HG03108 (cell line): ENCODE measurements around the gene PCDHGC4.
A peak's percentile ranks its signal among the peaks of the same experiment; 100 is the strongest.

Experiments used
- ATAC-seq: cut with Tn5 transposase; IDR thresholded peaks from one replicate; pipeline ENCODE4 v1.9.1; 2021; ENCODE audit warnings: moderate library complexity; ENCODE audit not compliant: unreplicated experiment

Gene PCDHGC4

DNA sequence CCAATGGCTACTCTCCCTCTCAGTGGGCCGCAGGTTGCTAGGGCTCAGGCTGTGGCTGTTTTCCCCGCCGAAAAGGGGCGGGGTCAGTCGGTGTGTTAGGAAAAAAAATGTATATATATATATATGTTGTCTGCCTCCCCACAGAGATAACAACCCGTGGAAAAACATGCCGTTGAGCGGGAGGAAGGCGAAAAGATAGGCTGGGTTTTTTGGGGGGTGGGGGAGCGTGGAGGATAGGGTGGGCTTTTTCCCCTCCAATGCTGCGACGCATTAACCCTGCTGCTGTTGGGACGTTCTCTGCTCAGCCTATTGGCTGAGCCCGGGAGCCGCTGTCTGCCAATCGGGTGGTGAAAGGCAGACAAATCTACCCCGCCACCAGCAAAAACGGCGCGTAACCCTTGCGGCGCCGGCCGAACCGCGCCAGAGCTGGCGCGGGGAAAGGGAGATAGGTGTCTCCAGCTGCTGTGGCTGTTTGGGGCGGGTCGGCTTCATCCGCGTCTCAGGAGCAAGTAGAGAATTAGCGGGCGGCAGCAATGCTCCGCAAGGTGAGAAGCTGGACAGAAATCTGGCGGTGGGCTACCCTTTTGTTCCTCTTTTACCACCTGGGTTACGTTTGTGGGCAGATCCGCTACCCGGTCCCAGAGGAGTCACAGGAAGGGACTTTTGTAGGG lies at the start of gene PCDHGC4:
Gene PCDHGC4, plus strand, starts transcription at position 390 of the 671 bp plus-strand sequence. Its CDS starts 144 bp downstream, at position 534.
- no peak for ATAC-seq

DNA sequence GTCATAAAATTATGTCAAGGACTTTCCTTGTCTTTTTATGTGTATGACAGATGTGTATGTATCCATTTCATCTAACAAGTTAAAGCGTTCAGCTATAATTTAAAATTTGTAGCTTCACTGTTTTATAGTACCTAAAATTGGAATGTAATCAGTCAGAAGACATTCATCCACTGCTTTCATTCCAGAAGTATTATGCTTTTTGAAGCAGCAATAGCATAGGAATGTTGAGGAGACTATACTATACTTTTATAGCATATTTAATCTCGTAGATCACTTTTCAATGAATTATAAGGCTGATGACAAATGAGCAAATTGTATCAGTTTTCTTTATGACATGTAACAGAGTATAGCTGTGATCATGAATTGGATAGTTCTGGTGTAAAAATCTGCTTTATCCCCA lies 47.6 kb upstream of the PCDHGC4 start:
- ATAC-seq: no peak

DNA sequence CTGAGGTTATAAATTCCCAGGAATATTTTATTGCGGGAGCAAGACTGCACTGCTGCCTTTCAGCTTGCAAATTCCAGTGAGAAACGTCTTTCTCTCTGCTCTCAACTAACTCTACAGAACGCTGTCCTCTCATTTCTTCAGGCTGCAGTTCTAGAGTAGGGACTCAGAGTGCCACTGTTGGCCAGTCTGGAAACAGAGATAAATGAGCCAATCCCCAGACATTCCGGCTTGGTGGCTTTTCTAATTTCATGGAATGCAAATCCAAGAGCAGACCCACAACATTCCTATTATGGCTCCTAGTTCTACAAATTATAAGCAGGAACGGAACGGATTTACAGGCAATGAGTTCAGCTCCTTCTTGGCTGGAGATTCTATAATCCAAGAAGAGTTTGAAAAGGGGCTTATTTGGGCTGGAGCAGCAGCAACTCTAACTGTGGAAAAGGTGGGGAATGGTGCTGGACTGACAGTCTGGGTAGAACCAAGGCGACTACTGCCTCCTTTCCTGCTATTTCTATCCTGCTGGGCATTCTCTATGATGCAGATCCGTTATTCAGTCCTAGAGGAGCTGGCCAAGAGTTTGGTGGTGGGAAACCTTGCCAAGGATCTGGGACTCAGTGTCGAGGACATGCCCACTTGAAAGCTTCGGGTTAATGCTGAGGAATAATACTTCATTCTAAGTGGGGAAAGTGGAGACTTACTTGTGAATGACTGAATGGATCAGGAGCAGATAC lies 45.3 kb upstream of the PCDHGC4 start:
- no peak for ATAC-seq

DNA sequence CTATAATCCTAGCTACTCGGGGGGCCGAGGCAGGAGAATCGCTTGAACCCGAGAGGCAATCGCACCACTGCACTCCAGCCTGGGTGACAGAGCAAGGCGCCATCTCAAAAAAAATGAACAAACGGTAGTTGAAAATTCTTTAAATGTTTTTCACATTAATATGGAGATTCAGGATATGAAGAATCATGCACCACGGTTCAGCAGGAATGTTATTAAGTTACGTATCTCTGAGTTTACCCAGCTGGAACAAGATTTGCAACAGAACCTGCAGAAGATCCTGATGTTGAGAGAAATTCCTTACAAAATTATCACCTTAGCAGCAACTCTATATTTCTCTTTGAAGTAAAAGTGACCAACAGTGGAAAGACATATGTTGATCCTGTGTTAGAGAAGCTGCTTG lies 44.5 kb upstream of the PCDHGC4 start:
- no peak for ATAC-seq

DNA sequence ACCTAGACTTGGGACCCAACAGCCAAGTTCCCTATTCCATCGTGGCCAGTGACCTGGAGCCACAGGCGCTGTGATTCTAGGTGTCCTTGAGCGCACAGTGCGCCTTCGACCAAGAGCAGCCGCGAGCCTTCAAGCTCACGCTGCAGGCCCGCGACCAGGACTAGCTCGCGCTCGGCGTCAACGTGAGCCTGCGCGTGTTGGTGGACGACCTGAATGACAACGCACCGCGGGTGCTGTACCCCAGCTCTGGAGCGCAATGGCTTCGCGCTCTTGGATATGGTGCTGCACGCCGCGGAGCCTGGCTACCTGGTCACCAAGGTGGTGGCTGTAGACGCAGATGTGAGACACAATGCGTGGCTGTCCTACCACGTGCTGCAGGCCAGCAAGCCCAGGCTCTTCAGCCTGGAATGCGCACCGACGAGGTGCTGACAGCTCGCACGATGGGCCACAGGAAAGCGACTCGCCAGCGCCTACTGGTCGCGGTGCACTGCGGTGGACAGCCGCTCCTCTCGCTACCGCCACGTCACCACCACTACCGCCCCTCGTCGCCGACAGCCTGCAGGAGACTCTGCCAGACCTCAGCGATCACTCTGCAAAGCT lies 43.2 kb upstream of the PCDHGC4 start:
- ATAC-seq: no peak

DNA sequence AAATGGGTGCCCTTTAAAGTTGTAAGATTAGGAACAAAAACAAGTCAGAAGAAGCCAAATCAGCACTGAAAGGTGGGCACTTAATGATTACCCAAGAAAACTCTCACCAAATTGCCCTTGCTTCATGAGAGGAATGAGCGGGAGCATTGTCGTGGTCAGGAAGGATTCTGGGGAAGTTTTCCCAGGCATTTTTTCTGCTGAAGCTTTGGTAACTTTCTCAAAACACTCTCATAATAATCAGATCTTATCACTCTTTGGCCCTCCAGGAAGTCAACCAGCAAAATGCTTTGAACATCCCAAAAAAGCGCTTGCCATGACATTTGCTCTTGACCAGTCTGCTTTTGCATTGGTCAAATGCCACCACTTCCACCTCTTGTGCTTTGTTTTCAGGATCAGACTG lies 19.5 kb upstream of the PCDHGC4 start:
- no peak for ATAC-seq

DNA sequence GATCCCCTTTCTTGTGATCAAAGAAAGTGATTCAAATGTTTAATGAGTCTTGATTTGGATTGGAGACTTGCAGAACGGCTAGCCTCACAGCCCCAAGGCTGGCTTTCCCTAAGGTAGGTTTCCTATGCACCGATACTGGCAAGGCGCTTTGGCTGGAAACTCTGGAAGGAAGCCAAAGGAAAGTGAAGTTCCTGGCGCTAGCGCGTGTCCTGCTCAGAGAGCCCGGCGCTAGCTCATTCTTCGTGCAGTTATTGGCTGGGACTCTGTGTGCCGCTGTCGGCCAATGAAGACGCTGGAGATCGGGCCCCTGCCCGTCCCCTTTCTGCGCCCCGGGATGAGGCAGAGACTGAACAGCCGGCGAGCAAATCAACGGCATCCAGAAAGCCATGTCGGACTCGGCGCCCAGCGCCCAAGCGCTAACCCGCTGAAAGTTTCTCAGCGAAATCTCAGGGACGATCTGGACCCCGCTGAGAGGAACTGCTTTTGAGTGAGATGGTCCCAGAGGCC lies 9.2 kb upstream of the PCDHGC4 start, which contains the start of gene PCDHGC3:
Gene PCDHGC3, plus strand, starts transcription at position 342 of the 507 bp plus-strand sequence. Its CDS starts 151 bp downstream, at position 493.
- peak; percentile 98 for ATAC-seq

DNA sequence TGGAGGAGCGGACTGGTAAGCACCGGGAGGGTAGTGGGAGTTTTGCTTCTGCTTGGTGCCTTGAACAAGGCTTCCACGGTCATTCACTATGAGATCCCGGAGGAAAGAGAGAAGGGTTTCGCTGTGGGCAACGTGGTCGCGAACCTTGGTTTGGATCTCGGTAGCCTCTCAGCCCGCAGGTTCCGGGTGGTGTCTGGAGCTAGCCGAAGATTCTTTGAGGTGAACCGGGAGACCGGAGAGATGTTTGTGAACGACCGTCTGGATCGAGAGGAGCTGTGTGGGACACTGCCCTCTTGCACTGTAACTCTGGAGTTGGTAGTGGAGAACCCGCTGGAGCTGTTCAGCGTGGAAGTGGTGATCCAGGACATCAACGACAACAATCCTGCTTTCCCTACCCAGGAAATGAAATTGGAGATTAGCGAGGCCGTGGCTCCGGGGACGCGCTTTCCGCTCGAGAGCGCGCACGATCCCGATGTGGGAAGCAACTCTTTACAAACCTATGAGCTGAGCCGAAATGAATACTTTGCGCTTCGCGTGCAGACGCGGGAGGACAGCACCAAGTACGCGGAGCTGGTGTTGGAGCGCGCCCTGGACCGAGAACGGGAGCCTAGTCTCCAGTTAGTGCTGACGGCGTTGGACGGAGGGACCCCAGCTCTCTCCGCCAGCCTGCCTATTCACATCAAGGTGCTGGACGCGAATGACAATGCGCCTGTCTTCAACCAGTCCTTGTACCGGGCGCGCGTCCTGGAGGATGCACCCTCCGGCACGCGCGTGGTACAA lies 8.5 kb upstream of the PCDHGC4 start:
- ATAC-seq: peak; percentile 10

DNA sequence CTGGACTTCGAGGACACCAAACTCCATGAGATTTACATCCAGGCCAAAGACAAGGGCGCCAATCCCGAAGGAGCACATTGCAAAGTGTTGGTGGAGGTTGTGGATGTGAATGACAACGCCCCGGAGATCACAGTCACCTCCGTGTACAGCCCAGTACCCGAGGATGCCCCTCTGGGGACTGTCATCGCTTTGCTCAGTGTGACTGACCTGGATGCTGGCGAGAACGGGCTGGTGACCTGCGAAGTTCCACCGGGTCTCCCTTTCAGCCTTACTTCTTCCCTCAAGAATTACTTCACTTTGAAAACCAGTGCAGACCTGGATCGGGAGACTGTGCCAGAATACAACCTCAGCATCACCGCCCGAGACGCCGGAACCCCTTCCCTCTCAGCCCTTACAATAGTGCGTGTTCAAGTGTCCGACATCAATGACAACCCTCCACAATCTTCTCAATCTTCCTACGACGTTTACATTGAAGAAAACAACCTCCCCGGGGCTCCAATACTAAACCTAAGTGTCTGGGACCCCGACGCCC lies 7.7 kb upstream of the PCDHGC4 start:
- ATAC-seq: no peak

DNA sequence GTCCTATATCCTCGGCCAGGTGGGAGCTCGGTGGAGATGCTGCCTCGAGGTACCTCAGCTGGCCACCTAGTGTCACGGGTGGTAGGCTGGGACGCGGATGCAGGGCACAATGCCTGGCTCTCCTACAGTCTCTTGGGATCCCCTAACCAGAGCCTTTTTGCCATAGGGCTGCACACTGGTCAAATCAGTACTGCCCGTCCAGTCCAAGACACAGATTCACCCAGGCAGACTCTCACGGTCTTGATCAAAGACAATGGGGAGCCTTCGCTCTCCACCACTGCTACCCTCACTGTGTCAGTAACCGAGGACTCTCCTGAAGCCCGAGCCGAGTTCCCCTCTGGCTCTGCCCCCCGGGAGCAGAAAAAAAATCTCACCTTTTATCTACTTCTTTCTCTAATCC lies 7.0 kb upstream of the PCDHGC4 start:
- no peak for ATAC-seq

DNA sequence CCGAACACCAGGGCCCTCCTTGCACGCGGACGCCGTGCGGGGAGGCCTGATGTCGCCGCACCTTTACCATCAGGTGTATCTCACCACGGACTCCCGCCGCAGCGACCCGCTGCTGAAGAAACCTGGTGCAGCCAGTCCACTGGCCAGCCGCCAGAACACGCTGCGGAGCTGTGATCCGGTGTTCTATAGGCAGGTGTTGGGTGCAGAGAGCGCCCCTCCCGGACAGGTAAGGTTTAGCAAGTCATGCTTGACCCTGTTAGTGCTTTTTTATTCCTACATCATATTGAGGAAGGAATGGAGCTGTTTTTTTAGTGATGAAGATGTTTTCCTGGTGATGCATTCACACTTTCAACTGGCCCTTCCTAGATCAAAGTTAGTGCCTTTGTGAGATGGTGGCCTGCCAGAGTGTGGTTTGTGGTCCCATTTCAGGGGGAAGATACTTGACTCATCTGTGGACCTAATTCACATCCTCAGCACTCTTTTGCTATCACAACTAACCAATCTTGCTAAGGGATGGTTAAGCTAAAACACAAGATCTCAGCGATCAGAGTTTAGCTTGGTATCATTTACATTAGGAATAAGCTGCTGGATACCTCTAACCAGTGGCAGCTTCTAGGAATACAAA lies 6.4 kb upstream of the PCDHGC4 start:
- ATAC-seq: no peak

DNA sequence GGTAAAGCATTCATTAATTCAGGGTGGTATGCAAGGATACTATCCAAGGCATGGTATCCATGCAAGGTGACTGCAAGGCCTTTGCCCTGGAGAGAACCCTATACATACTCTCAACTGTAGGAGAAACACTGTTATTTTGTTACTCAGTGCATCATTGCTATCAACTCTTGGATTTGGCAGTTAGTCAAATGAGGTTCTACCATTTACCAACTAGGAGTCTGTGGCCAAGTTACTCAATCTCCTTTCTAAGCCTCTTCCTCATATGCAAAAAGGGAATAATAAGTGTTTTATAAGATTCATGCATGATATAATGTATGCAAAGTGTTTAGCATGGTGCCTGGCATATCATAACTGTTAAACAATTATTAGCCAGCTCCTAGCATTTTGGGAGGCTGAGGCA lies 5.1 kb upstream of the PCDHGC4 start:
- ATAC-seq: no peak

DNA sequence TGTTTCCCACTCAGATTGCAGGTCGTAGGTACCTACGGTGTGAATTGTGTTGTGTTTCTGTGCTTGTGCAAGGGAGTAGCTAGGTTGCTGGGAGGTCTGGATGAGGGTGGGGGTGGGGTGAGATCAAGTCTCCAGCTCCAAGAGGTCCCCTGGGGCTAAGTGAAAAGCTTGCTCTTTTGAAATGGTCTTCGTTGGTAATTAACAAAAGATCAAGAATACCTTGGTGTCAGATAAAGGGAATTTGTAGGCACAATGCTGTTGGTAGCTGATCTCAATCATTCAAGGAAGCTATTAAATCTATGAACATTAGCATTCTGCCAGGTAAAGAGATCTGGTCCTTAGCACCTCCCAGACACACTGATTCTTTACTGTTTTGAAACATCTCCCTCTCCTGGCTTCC lies 928 bp upstream of the PCDHGC4 start:
- no peak for ATAC-seq

DNA sequence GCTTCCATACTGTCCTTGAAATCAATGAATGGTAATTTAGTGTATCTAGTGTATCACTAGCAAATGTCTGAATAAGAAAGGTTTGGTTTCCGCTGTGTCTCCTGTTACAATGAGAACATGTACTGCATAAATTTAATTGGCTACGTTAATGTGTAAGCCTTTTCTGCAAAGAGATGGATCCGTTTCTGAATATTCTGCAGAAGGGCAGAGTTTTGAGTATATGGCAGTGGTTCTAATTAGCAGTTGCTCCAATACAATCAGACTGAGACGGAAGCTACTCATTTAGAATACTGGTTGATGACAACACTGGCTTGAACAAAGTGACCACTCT lies 555 bp upstream of the PCDHGC4 start:
- ATAC-seq: no peak

DNA sequence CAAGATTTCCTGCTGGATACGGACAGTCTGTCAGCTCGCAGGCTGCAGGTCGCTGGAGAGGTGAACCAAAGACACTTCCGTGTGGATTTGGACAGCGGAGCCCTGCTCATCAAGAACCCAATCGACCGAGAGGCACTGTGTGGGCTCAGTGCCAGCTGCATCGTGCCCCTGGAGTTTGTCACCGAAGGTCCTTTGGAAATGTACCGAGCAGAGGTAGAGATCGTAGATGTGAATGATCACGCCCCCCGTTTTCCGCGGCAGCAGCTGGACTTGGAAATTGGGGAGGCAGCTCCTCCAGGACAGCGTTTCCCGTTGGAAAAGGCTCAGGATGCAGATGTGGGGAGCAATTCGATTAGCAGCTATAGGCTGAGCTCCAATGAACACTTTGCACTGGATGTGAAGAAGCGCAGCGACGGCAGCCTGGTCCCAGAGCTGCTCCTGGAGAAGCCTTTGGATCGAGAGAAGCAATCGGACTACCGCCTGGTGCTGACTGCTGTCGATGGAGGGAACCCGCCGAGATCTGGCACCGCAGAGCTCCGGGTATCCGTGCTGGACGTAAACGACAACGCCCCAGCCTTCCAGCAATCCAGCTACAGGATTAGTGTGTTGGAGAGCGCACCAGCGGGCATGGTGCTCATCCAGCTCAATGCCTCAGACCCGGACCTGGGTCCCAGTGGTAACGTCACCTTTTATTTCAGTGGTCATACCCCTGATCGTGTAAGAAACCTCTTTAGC lies 658 bp downstream of the PCDHGC4 start:
- no peak for ATAC-seq

DNA sequence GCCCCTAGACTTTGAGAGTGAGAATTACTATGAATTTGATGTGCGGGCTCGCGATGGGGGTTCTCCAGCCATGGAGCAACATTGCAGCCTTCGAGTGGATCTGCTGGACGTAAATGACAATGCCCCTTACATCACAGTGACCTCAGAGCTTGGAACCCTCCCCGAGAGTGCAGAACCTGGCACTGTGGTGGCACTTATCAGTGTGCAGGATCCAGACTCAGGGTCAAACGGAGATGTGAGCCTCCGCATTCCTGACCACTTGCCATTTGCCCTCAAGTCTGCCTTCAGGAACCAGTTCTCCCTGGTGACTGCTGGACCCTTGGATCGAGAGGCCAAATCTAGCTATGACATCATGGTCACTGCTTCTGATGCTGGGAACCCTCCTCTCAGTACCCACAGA lies 1.3 kb downstream of the PCDHGC4 start:
- no peak for ATAC-seq

DNA sequence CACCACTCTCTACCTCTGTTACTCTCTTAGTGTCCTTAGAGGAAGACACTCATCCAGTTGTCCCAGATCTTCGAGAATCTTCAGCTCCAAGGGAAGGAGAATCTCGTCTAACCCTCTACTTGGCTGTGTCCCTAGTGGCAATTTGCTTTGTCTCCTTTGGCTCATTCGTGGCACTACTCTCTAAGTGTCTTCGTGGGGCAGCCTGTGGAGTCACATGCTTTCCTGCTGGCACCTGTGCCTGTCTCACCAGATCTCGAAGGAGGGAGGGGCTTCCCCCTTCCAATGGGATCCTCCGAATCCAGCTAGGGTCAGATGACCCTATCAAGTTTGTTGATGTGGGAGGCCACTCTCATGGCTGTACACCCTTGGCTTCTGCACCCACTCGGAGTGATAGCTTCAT lies 2.3 kb downstream of the PCDHGC4 start:
- ATAC-seq: no peak

DNA sequence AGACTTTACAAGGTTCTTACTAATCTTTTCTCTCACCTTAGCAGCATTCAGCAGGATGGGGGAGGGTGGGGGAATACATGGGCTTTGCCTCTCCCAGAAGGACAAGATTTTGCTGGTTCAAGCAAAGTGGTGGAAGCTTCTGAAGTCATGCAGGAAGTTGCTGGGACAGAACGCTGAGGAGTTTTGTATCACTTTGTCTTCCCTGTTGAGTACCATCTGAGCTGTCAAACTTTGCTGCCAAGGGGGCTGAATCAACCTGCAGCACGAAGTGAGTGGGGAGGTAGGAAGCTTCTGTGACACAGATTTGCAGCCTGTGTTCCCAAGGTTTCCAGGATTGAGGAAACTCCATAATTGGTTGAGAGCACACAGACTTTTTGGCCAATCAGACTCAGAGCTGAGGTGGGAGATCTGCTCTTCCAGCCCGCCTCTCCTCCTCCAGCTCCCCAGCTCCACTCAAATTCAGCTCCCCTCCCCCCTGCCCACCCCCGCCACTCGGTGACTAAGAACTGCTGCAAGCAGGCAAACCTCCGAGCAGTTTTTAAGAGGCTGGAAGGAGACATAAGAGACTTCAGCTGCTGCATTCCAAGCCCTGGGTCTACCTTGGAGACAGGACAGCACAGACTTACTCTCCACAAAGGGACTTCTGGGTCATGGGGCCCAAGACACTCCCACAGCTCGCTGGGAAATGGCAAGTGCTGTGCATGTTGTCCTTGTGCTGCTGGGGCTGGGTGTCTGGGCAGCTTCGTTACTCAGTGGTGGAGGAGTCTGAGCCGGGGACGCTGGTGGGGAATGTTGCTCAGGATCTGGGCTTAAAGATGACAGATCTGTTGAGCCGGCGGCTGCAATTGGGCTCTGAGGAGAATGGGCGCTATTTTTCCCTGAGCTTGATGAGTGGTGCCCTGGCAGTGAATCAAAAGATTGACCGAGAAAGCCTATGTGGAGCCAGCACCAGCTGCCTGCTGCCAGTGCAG lies 4.0 kb downstream of the PCDHGC4 start, which contains the start of gene PCDHGC5:
Gene PCDHGC5, plus strand, starts transcription at position 491 of the 971 bp plus-strand sequence. Its CDS starts 160 bp downstream, at position 651.
- no peak for ATAC-seq

DNA sequence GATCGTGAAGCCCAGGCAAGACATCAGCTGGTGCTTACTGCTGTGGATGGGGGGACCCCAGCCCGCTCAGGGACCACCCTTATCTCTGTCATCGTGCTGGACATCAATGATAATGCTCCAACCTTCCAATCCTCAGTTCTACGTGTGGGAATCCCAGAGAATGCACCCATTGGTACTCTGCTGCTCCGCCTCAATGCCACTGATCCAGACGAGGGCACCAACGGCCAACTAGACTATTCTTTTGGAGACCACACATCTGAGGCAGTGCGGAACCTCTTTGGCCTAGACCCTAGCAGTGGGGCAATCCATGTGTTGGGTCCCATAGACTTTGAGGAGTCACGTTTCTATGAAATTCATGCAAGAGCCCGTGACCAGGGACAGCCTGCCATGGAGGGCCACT lies 5.0 kb downstream of the PCDHGC4 start:
- ATAC-seq: no peak
